Measurements from ENCODE around the gene CRIP2. TPM values are rescaled to one million over a fixed set of nuclear protein-coding genes. Genes with fewer than 3 reads are reported as not detected.

The CRIP2 gene
- polyA plus RNA-seq, 1 donor (not counting 4 experiments of a cell fraction or from before 2014, with no cell fraction given) = 4.8 TPM

DNA sequence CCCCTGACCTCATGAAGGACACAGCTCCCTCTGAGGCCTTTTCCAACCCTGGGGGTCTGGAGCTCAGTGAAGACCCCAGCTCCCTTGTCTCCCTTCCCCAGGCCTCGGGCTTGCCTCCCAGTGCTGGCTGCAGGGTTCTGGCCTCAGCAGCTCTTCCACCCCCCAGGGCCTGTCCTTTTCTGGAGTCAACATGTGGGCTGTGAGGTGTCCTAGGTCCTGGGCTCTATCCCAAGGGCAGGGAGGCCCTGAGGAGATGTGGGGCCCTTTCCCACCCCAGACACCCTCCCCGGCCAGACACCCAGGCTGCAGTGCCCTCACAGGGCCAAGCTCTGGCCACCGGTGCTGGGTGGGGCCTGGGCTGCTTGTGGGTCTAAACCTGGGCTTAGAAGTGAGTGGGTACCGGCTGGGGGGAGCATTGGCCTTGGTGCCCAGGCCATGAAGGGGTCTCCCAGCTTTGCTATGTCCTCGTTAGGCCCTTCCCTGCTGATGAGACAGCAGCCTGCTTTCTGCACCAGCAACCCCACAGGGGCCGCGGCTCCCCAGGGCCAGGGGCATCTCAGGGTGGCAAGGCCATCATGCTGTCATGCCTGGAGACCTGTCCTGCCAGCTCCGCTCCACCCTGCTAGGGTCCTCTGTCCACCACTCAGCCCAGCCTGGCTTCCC lies 2.7 kb upstream of the CRIP2 start:
- no peak for DNase-seq (ENCODE audit: low read depth, low spot score)
- Histone ChIP-seq H3K4me1 (ENCODE audit: control insufficient read depth, extremely low read depth, insufficient read depth, low read length) (peaks cover 17% of the 10 kb centered on the region), H3K4me2 (ENCODE audit: control insufficient read depth, extremely low read depth, insufficient read depth, low read depth, low read length) (no peak overlapping the region), H3K27me3 (ENCODE audit: control insufficient read depth, extremely low read depth, insufficient read depth, low read length) (peaks cover 11% of the 10 kb centered on the region), H3K27ac (ENCODE audit: control insufficient read depth, insufficient read depth, low read length) (no peak overlapping the region), H4K20me1 (ENCODE audit: control insufficient read depth, extremely low read depth, insufficient read depth, low read length) (peaks cover 4% of the 10 kb centered on the region), H3K9me3 (ENCODE audit: control insufficient read depth, low read depth, low read length) (no peaks in the 10 kb centered on the region), H3K9ac (ENCODE audit: control insufficient read depth, extremely low read depth, insufficient read depth, low read length) (no peak overlapping the region), H3K4me3 (ENCODE audit: control insufficient read depth in 2 of 3, extremely low read depth in 1 of 3, insufficient read depth in 2 of 3, low read depth in 1 of 3, low read length in 3 of 3) (no peak overlapping the region), H3K36me3 (ENCODE audit: control insufficient read depth in 2 of 2, extremely low read depth in 1 of 2, insufficient read depth in 2 of 2, low read length in 2 of 2) (peaks cover 0 to 10% of the 10 kb centered on the region in 2 experiments), H3K9me1 (ENCODE audit: control insufficient read depth, extremely low read depth, insufficient read depth, low read length) (no peaks in the 10 kb centered on the region), H2AFZ (ENCODE audit: control insufficient read depth, low read length) (no peak overlapping the region), H3K79me2 (ENCODE audit: control insufficient read depth, insufficient read depth, low read length) (no peaks in the 10 kb centered on the region)
- dilution Hi-C loops (cut with MboI; ENCODE audit: extremely low pct_ligation_motif_present, low sequenced_read_pairs) = no loop called here
- no peak for FAIRE-seq
- no peak for TF ChIP-seq EZH2 (IDR thresholded peaks at IDR 0.05; ENCODE audit: low read length)
- TF ChIP-seq, protein P1, sequence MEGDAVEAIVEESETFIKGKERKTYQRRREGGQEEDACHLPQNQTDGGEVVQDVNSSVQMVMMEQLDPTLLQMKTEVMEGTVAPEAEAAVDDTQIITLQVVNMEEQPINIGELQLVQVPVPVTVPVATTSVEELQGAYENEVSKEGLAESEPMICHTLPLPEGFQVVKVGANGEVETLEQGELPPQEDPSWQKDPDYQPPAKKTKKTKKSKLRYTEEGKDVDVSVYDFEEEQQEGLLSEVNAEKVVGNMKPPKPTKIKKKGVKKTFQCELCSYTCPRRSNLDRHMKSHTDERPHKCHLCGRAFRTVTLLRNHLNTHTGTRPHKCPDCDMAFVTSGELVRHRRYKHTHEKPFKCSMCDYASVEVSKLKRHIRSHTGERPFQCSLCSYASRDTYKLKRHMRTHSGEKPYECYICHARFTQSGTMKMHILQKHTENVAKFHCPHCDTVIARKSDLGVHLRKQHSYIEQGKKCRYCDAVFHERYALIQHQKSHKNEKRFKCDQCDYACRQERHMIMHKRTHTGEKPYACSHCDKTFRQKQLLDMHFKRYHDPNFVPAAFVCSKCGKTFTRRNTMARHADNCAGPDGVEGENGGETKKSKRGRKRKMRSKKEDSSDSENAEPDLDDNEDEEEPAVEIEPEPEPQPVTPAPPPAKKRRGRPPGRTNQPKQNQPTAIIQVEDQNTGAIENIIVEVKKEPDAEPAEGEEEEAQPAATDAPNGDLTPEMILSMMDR (optimal IDR thresholded peaks at IDR 0.05 in 1 of 3, IDR thresholded peaks at IDR 0.05 in 1 of 3, conservative IDR thresholded peaks at IDR 0.05 in 1 of 3; ENCODE audit: extremely low read depth in 1 of 3, insufficient read depth in 2 of 3, low read length in 3 of 3) = no peak

DNA sequence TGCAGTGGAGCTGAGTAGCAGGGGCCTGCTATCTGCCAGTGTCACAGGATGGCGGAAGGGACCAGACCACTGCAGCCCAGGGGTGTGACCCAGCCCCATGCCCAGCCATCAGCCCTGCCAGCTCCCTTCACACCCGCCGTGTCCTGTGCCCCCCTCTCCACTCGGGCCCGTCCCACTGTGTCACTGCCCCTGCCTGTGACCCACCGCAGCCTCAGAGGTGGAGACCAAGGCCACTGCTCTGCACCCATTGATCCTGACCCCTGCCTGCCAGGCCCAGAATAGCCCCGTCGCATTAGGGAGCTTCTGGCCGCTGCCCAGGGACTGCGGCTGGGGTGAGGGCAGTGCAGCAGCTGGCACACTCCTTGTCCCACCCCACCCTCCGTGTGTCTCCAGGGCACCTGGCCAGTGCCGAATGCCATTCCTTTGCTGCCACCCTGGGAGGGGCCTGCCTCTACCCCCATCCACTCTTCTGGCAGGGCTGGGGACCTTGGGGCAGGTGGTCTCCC lies 2.1 kb upstream of the CRIP2 start:
- DNase-seq (ENCODE audit: low read depth, low spot score) = no peak
- FAIRE-seq = no peak

More for the DNA sequence above, 2.1 kb upstream of the CRIP2 start:
- no peak overlapping the region for H2AFZ ChIP-seq (ENCODE audit: control insufficient read depth, low read length)
- peaks cover 11% of the 10 kb centered on the region for H3K27me3 ChIP-seq (ENCODE audit: control insufficient read depth, extremely low read depth, insufficient read depth, low read length)
- no peaks in the 10 kb centered on the region for H3K9me1 ChIP-seq (ENCODE audit: control insufficient read depth, extremely low read depth, insufficient read depth, low read length)
- H3K9ac ChIP-seq (ENCODE audit: control insufficient read depth, extremely low read depth, insufficient read depth, low read length) = no peak overlapping the region
- peaks cover 0 to 7% of the 10 kb centered on the region in 2 experiments for H3K36me3 ChIP-seq (ENCODE audit: control insufficient read depth in 2 of 2, extremely low read depth in 1 of 2, insufficient read depth in 2 of 2, low read length in 2 of 2)
- H3K4me3 ChIP-seq (ENCODE audit: control insufficient read depth in 2 of 3, extremely low read depth in 1 of 3, insufficient read depth in 2 of 3, low read depth in 1 of 3, low read length in 3 of 3) = no peak overlapping the region
- dilution Hi-C loops (cut with MboI; ENCODE audit: extremely low pct_ligation_motif_present, low sequenced_read_pairs) = no loop called here
- H3K27ac ChIP-seq (ENCODE audit: control insufficient read depth, insufficient read depth, low read length) = no peak overlapping the region
- no peaks in the 10 kb centered on the region for H3K79me2 ChIP-seq (ENCODE audit: control insufficient read depth, insufficient read depth, low read length)
- H3K4me2 ChIP-seq (ENCODE audit: control insufficient read depth, extremely low read depth, insufficient read depth, low read depth, low read length) = no peak overlapping the region
- no peak for TF ChIP-seq EZH2 (IDR thresholded peaks at IDR 0.05; ENCODE audit: low read length)
- TF ChIP-seq, protein P1 (optimal IDR thresholded peaks at IDR 0.05 in 1 of 3, IDR thresholded peaks at IDR 0.05 in 1 of 3, conservative IDR thresholded peaks at IDR 0.05 in 1 of 3; ENCODE audit: extremely low read depth in 1 of 3, insufficient read depth in 2 of 3, low read length in 3 of 3) = no peak
- H3K9me3 ChIP-seq (ENCODE audit: control insufficient read depth, low read depth, low read length) = no peaks in the 10 kb centered on the region
- peaks cover 17% of the 10 kb centered on the region for H3K4me1 ChIP-seq (ENCODE audit: control insufficient read depth, extremely low read depth, insufficient read depth, low read length)
- peaks cover 4% of the 10 kb centered on the region for H4K20me1 ChIP-seq (ENCODE audit: control insufficient read depth, extremely low read depth, insufficient read depth, low read length)

Measured in keratinocyte (primary cell).